GM12878 (cell line): ENCODE data around the gene BDNF. TPM values are rescaled to one million over a fixed set of nuclear protein-coding genes. Genes with fewer than 3 reads are reported as not detected.

Experiments
- ATAC-seq: fragments of 200-7000 bp; cut with Tn5 transposase; 3 replicates; pipeline ENCODE4 v1.9.1; 2020; ENCODE audit warnings: mild to moderate bottlenecking, moderate library complexity
- BruUV-seq: library from RNA; stranded (reverse); fragments of 400-500 nt; replicated peaks from 2 replicates; lab custom pipeline; 2021; lab: Mats Ljungman, UMichigan
- CTCF ChIA-PET: fragments of 300-600 bp; sonication (Branson Sonifier 250); formaldehyde crosslinking; extraction: SDS; loops from one replicate; lab custom pipeline; 2021; ENCODE audit warnings: inconsistent platforms; lab: Yijun Ruan, JAX
- POLR2A ChIA-PET: fragments of 350-600 bp; formaldehyde crosslinking; extraction: SDS; loops from one replicate; lab custom pipeline; 2021; ENCODE audit warnings: inconsistent platforms; lab: Charles Lee
- RAD21 ChIA-PET: fragments of 300-600 bp; sonication (Branson Sonifier 250); formaldehyde crosslinking; loops from one replicate; lab custom pipeline; 2023; ENCODE audit warnings: antibody characterized with exemption; ENCODE audit not compliant: unreplicated experiment; lab: Charles Lee
- SMC1A ChIA-PET: fragments of 300-600 bp; sonication (Branson Sonifier 250); formaldehyde crosslinking; loops from one replicate; lab custom pipeline; 2023; ENCODE audit not compliant: unreplicated experiment, uncharacterized antibody; lab: Charles Lee
- DNase-seq: peaks from one replicate; pipeline ENCODE4 v3.0.0-alpha.2; 2011; ENCODE audit warnings: low read depth, low spot score
- FAIRE-seq: peaks from 3 replicates; lab custom pipeline; 2011; peaks lifted over from hg19 to GRCh38; lab: Jason Lieb, UNC
- H2AFZ ChIP-seq: 2 replicates; pipeline ENCODE4 v1.6.0; 2011; ENCODE audit warnings: low read depth, low read length, control low read depth; ENCODE audit not compliant: control insufficient read depth
- H3K27ac ChIP-seq: 2 replicates; pipeline ENCODE4 v1.5.1; 2011; ENCODE audit warnings: control low read depth; ENCODE audit not compliant: control insufficient read depth, insufficient read depth
- H3K27me3 ChIP-seq, 2 experiments: replicated peaks in 1 of 2; 2 replicates each; pipeline versions ENCODE4 v1.6.0 to v1.6.1; 2011; ENCODE audit warnings: low read length in 1 of 2; ENCODE audit not compliant: control insufficient read depth in 2 of 2, insufficient read depth in 2 of 2
- H3K36me3 ChIP-seq, 2 experiments: 2 replicates each; pipeline ENCODE4 v1.5.1; 2011; ENCODE audit warnings: low read length in 1 of 2; ENCODE audit not compliant: control insufficient read depth in 2 of 2, insufficient read depth in 2 of 2
- H3K4me1 ChIP-seq: 2 replicates; pipeline ENCODE4 v1.6.1; 2011; ENCODE audit warnings: mild to moderate bottlenecking, low read length, moderate library complexity, mixed read lengths; ENCODE audit not compliant: control insufficient read depth, insufficient read depth
- H3K4me2 ChIP-seq: 2 replicates; pipeline ENCODE4 v1.6.0; 2011; ENCODE audit warnings: control low read depth; ENCODE audit not compliant: control insufficient read depth, insufficient read depth
- H3K4me3 ChIP-seq: fragments of 200-600 bp; sonication (generic); 2 replicates; pipeline ENCODE4 v1.5.1; 2016
- H3K79me2 ChIP-seq: 2 replicates; pipeline ENCODE4 v1.6.0; 2011; ENCODE audit warnings: low read length; ENCODE audit not compliant: control insufficient read depth, insufficient read depth
- H3K9ac ChIP-seq: 2 replicates; pipeline ENCODE4 v1.8.0; 2011; ENCODE audit warnings: low read length, control low read depth, mixed read lengths; ENCODE audit not compliant: control insufficient read depth, insufficient read depth
- H3K9me3 ChIP-seq: replicated peaks from 3 replicates; pipeline ENCODE4 v1.5.1; 2011; ENCODE audit warnings: mild to moderate bottlenecking, low read length; ENCODE audit not compliant: control insufficient read depth, insufficient read depth
- H4K20me1 ChIP-seq: 2 replicates; pipeline ENCODE4 v1.6.0; 2011; ENCODE audit not compliant: control insufficient read depth, insufficient read depth
- POU2F2 ChIP-seq: IDR thresholded peaks from 3 replicates; pipeline ENCODE4 v1.6.1; 2011; ENCODE audit warnings: low read depth, mild to moderate bottlenecking, low read length, borderline replicate concordance
- RAD21 ChIP-seq: IDR thresholded peaks from 2 replicates; pipeline ENCODE4 v1.6.1; 2011; ENCODE audit warnings: mild to moderate bottlenecking, low read depth, low read length, moderate library complexity; ENCODE audit not compliant: insufficient read depth
- SMC3 ChIP-seq: IDR thresholded peaks from 2 replicates; pipeline ENCODE4 v1.6.1; 2011; ENCODE audit warnings: low read length, improper control_type of control experiment, borderline replicate concordance
- ZBTB33 ChIP-seq: fragments of 450-650 bp; IDR thresholded peaks from 2 replicates; pipeline ENCODE4 v1.6.1; 2017; ENCODE audit warnings: mild to moderate bottlenecking
- WGBS: methylation state at CpG from one replicate; pipeline ENCODE4 v1.1.6; 2016; ENCODE audit warnings: low lambda C conversion rate; ENCODE audit not compliant: insufficient replicate concordance, insufficient coverage; ENCODE audit errors: missing lambda C conversion rate; 5-methylcytosine and 5-hydroxymethylcytosine counted together
- in situ Hi-C: fragments of 300-500 bp; cut with MboI; formaldehyde crosslinking; loops from 9 replicates; pipeline ENCODE4 v1.14.3; 2018; ENCODE audit warnings: mixed read lengths
- intact Hi-C: fragments of 100-400 bp; cut with micrococcal nuclease; formaldehyde crosslinking; loops from one replicate; pipeline ENCODE4 v1.14.2; 2022; ENCODE audit not compliant: unreplicated experiment
- polyA plus RNA-seq, 11 experiments: library from polyadenylated mRNA; depleted of rRNA in 4 of 11; unstranded in 6 of 11; stranded (reverse) in 5 of 11; fragments of >200 nt; fragmentation: Nextera tagmentation in 4 of 11; fragmentation: Illumina TruSeq in 1 of 11; extraction: Ambion mirVana in 4 of 11; extraction: Trizol in 1 of 11; gene quantifications; 1 replicate in 1 of 11; 2 replicates in 10 of 11; pipeline versions ENCODE4 v1.2.1 to v1.2.3, GENCODE V29; 2011 to 2016; ENCODE audit warnings: inconsistent platforms in 2 of 11, missing spikeins in 2 of 11, low read depth in 1 of 11
- total RNA-seq, 4 experiments: library from RNA; depleted of rRNA in 3 of 4; stranded (reverse); fragments of >200 nt in 3 of 4; fragmentation: Illumina TruSeq in 1 of 4; extraction: Trizol in 1 of 4; gene quantifications; 2 replicates each; pipeline versions ENCODE4 v1.2.1 to v1.2.3, GENCODE V29; 2013 to 2021
- TF ChIP-seq, protein P1 (sequence below): fragments of 450-650 bp; formaldehyde crosslinking; IDR thresholded peaks from 2 replicates; pipeline ENCODE4 v1.4.0; 2020; ENCODE audit warnings: mild to moderate bottlenecking, moderate library complexity
- TF ChIP-seq, protein P2 (sequence below), 3 experiments: IDR thresholded peaks in 2 of 3; conservative IDR thresholded peaks in 1 of 3; 2 replicates each; pipeline ENCODE4 v1.5.1; 2011; ENCODE audit warnings: low read depth in 3 of 3, low read length in 3 of 3, mild to moderate bottlenecking in 3 of 3, control low read depth in 2 of 3, moderate library complexity in 2 of 3, inconsistent platforms in 1 of 3, mixed read lengths in 1 of 3; ENCODE audit not compliant: control insufficient read depth in 2 of 3, insufficient read depth in 1 of 3; ENCODE audit errors: extremely low read depth in 1 of 3

BDNF gene
- total and polyA plus RNA-seq, 10 of the 15 experiments (the other 5 are each of a cell fraction or from before 2014, with no cell fraction given): 0.02 to 0.24 (median 0.06) TPM; not detected in 2

DNA sequence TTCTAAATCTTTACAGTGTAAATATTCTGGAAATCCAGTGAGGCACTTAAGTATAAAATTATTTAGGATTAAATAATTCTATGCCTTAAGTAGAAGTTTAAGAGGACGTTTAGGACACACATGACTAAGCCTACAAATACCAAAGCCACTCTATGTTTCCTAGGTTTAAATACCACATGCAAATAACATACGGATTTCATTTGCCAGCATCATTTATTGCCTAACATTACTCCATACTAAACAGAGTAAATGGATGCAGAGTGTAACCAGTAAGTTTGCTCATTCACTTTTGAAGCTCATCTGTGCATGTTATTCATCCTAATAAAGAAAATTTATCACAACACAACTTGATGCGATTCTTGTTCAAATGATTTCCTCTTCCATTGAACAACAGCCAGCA is 4.1 kb downstream of the BDNF start:
- no peaks in the 10 kb centered on the region for H3K79me2 ChIP-seq
- no peak overlapping the region for H2AFZ ChIP-seq
- ChIA-PET RAD21 (interaction anchor here (1.8 to 3.3 kb wide), 3 partner anchors 834 to 1633 kb away, joined by 10 to 14 read pairs (median 10); no protein-coding TSS in a partner anchor), CTCF (interaction anchor here (0.6 to 3.8 kb wide), 14 partner anchors 8 to 1638 kb away, joined by 3 to 33 read pairs (median 6); no protein-coding TSS in a partner anchor), SMC1A (interaction anchor here (1.3 to 3.6 kb wide), 5 partner anchors 10 to 1463 kb away, joined by 3 to 12 read pairs (median 6); no protein-coding TSS in a partner anchor)
- H3K9me3 ChIP-seq: no peaks in the 10 kb centered on the region
- no peak for DNase-seq
- in situ Hi-C loops (no loop called here), intact Hi-C loops (loop anchor here (10.0 kb wide), 1 partner anchor 1329 kb away; no protein-coding TSS in a partner anchor)
- FAIRE-seq: no peak
- peaks cover 6 to 12% of the 10 kb centered on the region in 2 experiments for H3K27me3 ChIP-seq
- no TSS peak for BruUV-seq
- no peak overlapping the region for H3K4me2 ChIP-seq
- H3K4me3 ChIP-seq: no peak overlapping the region
- 33% methylated on average over 3 of the region's 3 CpGs for WGBS
- no peaks in the 10 kb centered on the region; the same call in 1 of the 2 replicates for H3K4me1 ChIP-seq
- H3K27ac ChIP-seq: no peak overlapping the region
- H3K36me3 ChIP-seq: no peaks in the 10 kb centered on the region
- H4K20me1 ChIP-seq: no peaks in the 10 kb centered on the region
- ATAC-seq: no peak
- TF ChIP-seq ZBTB33: no peak
- TF ChIP-seq, all 136 proteins: peak for 0
- no peak overlapping the region for H3K9ac ChIP-seq
- POLR2A ChIA-PET: no interaction called here

- ATAC-seq (no peak), DNase-seq (no peak), FAIRE-seq (no peak)
- SMC1A ChIA-PET: interaction anchor here (0.8 to 3.6 kb wide), 11 partner anchors 10 to 1639 kb away, joined by 3 to 12 read pairs (median 4); no protein-coding TSS in a partner anchor
- intact Hi-C loops (loop anchor here (1.0 to 10.0 kb wide), 2 partner anchors 1330 to 1464 kb away; no protein-coding TSS in a partner anchor), in situ Hi-C loops (loop anchor here (5.0 kb wide), 1 partner anchor 1637 kb away; no protein-coding TSS in a partner anchor)
- WGBS: 3% methylated on average over 3 of the region's 3 CpGs
- no peaks in the 10 kb centered on the region for H3K79me2 ChIP-seq
- H4K20me1 ChIP-seq: no peaks in the 10 kb centered on the region
- no peaks in the 10 kb centered on the region for H3K36me3 ChIP-seq
- H3K27me3 ChIP-seq: peaks cover 3 to 5% of the 10 kb centered on the region in 2 experiments
- CTCF ChIA-PET: interaction anchor here (1.0 to 3.8 kb wide), 14 partner anchors 9 to 1634 kb away, joined by 3 to 33 read pairs (median 6); no protein-coding TSS in a partner anchor
- RAD21 ChIA-PET: interaction anchor here (1.8 to 3.3 kb wide), 3 partner anchors 835 to 1634 kb away, joined by 10 to 14 read pairs (median 10); no protein-coding TSS in a partner anchor
- no peaks in the 10 kb centered on the region for H3K4me1 ChIP-seq
- no peaks in the 10 kb centered on the region for H3K9me3 ChIP-seq
- no peak overlapping the region for H3K4me3 ChIP-seq
- no TSS peak for BruUV-seq
- POLR2A ChIA-PET: no interaction called here
- H3K9ac ChIP-seq: no peak overlapping the region
- no peak overlapping the region for H2AFZ ChIP-seq
- H3K27ac ChIP-seq: no peak overlapping the region
- no peak overlapping the region for H3K4me2 ChIP-seq
- TF ChIP-seq, protein P1, sequence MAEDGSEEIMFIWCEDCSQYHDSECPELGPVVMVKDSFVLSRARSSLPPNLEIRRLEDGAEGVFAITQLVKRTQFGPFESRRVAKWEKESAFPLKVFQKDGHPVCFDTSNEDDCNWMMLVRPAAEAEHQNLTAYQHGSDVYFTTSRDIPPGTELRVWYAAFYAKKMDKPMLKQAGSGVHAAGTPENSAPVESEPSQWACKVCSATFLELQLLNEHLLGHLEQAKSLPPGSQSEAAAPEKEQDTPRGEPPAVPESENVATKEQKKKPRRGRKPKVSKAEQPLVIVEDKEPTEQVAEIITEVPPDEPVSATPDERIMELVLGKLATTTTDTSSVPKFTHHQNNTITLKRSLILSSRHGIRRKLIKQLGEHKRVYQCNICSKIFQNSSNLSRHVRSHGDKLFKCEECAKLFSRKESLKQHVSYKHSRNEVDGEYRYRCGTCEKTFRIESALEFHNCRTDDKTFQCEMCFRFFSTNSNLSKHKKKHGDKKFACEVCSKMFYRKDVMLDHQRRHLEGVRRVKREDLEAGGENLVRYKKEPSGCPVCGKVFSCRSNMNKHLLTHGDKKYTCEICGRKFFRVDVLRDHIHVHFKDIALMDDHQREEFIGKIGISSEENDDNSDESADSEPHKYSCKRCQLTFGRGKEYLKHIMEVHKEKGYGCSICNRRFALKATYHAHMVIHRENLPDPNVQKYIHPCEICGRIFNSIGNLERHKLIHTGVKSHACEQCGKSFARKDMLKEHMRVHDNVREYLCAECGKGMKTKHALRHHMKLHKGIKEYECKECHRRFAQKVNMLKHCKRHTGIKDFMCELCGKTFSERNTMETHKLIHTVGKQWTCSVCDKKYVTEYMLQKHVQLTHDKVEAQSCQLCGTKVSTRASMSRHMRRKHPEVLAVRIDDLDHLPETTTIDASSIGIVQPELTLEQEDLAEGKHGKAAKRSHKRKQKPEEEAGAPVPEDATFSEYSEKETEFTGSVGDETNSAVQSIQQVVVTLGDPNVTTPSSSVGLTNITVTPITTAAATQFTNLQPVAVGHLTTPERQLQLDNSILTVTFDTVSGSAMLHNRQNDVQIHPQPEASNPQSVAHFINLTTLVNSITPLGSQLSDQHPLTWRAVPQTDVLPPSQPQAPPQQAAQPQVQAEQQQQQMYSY: no peak
- TF ChIP-seq POU2F2 (no peak), SMC3 (peak; percentile 16; the same call in 1 of the 2 replicates), RAD21 (peak; percentile 31)
- TF ChIP-seq, protein P2, sequence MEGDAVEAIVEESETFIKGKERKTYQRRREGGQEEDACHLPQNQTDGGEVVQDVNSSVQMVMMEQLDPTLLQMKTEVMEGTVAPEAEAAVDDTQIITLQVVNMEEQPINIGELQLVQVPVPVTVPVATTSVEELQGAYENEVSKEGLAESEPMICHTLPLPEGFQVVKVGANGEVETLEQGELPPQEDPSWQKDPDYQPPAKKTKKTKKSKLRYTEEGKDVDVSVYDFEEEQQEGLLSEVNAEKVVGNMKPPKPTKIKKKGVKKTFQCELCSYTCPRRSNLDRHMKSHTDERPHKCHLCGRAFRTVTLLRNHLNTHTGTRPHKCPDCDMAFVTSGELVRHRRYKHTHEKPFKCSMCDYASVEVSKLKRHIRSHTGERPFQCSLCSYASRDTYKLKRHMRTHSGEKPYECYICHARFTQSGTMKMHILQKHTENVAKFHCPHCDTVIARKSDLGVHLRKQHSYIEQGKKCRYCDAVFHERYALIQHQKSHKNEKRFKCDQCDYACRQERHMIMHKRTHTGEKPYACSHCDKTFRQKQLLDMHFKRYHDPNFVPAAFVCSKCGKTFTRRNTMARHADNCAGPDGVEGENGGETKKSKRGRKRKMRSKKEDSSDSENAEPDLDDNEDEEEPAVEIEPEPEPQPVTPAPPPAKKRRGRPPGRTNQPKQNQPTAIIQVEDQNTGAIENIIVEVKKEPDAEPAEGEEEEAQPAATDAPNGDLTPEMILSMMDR (IDR thresholded peaks at IDR 0.05 in 2 of 3, conservative IDR thresholded peaks at IDR 0.05 in 1 of 3; ENCODE audit: control insufficient read depth in 2 of 3, extremely low read depth in 1 of 3, insufficient read depth in 1 of 3, low read depth in 3 of 3, low read length in 3 of 3): peak in 2 of 3 experiments; percentile 34 to 51; a peak in 3 of 6 replicates
Observed at GRCh38 chr11:27694992-27695391, 5.3 kb downstream of the BDNF start.
